Fibroblast of lung (primary cell): ENCODE results near the gene OPN4. TPM values are rescaled to one million over a fixed set of nuclear protein-coding genes. Genes with fewer than 3 reads are reported as not detected.

ENCODE experiments used
- DNase-seq, 2 donors: peaks; one replicate each; pipeline versions ENCODE4 v3.0.0 to v3.0.0-alpha.2; 2010; ENCODE audit warnings: low read depth in 2 of 2
- H2AFZ ChIP-seq: 2 replicates; pipeline ENCODE4 v1.5.1; 2012; ENCODE audit warnings: low read length, control low read depth, inconsistent platforms
- H3K27ac ChIP-seq: 2 replicates; pipeline ENCODE4 v1.5.1; 2011; ENCODE audit warnings: low read length, control low read depth; ENCODE audit not compliant: insufficient read depth
- H3K27me3 ChIP-seq: 2 replicates; pipeline ENCODE4 v1.5.1; 2011; ENCODE audit warnings: mild to moderate bottlenecking, low read length; ENCODE audit not compliant: control insufficient read depth, insufficient read depth
- H3K36me3 ChIP-seq: 2 replicates; pipeline ENCODE4 v1.5.1; 2011; ENCODE audit warnings: low read length; ENCODE audit not compliant: control insufficient read depth, insufficient read depth
- H3K4me1 ChIP-seq: 2 replicates; pipeline ENCODE4 v1.5.1; 2011; ENCODE audit warnings: low read length; ENCODE audit not compliant: control insufficient read depth, insufficient read depth; ENCODE audit errors: extremely low read depth
- H3K4me2 ChIP-seq: 2 replicates; pipeline ENCODE4 v1.5.1; 2011; ENCODE audit warnings: low read length, control low read depth; ENCODE audit not compliant: insufficient read depth; ENCODE audit errors: extremely low read depth
- H3K4me3 ChIP-seq, 4 experiments: fragments of 200-600 bp in 1 of 4; sonication (generic) in 1 of 4; replicated peaks in 1 of 4; 2 replicates each; pipeline ENCODE4 v1.5.1; 2011 to 2016; ENCODE audit warnings: low read length in 4 of 4, low read depth in 3 of 4, mild to moderate bottlenecking in 3 of 4, control low read depth in 2 of 4, inconsistent platforms in 1 of 4, mixed read lengths in 1 of 4; ENCODE audit not compliant: insufficient read depth in 1 of 4; ENCODE audit errors: control extremely low read depth in 1 of 4
- H3K79me2 ChIP-seq: 2 replicates; pipeline ENCODE4 v1.5.1; 2012; ENCODE audit warnings: mild to moderate bottlenecking, low read length, inconsistent platforms; ENCODE audit not compliant: control insufficient read depth, insufficient read depth
- H3K9ac ChIP-seq: 2 replicates; pipeline ENCODE4 v1.5.1; 2011; ENCODE audit warnings: mild to moderate bottlenecking, low read length, control low read depth; ENCODE audit not compliant: insufficient read depth
- H3K9me3 ChIP-seq: 2 replicates; pipeline ENCODE4 v1.5.1; 2012; ENCODE audit warnings: low read depth, low read length; ENCODE audit not compliant: control insufficient read depth, insufficient read depth
- H4K20me1 ChIP-seq: 2 replicates; pipeline ENCODE4 v1.5.1; 2011; ENCODE audit warnings: low read length; ENCODE audit not compliant: control insufficient read depth, insufficient read depth; ENCODE audit errors: extremely low read depth
- CTCF ChIP-seq, 2 donors: IDR thresholded peaks in 1 of 2; conservative IDR thresholded peaks in 1 of 2; 1 replicate in 1 of 2; 2 replicates in 1 of 2; pipeline ENCODE4 v1.5.1; 2011 to 2012; ENCODE audit warnings: low read length in 2 of 2, control low read depth in 1 of 2, inconsistent platforms in 1 of 2, low read depth in 1 of 2, mild to moderate bottlenecking in 1 of 2
- EZH2 ChIP-seq: IDR thresholded peaks from 2 replicates; pipeline ENCODE4 v1.5.1; 2012; ENCODE audit warnings: low read length, control low read depth, mild to moderate bottlenecking; ENCODE audit errors: missing control alignments
- polyA plus RNA-seq, 2 donors: library from polyadenylated mRNA; depleted of rRNA in 1 of 2; stranded (reverse) in 1 of 2; unstranded in 1 of 2; fragments of >200 nt; gene quantifications; 2 replicates each; pipeline ENCODE4 v1.2.1, GENCODE V29; 2011 to 2012; ENCODE audit warnings: missing spikeins in 1 of 2
- total RNA-seq: library from RNA; depleted of rRNA; stranded (reverse); fragments of >200 nt; gene quantifications from 2 replicates; pipeline ENCODE4 v1.2.1, GENCODE V29; 2014

OPN4 gene
- total and polyA plus RNA-seq, 2 donors (not counting 1 experiment from before 2014, with no cell fraction given), result not detected

GRCh38 chr10:86707505-86707904 is 53.2 kb downstream of the OPN4 start:
- no peak overlapping the region for H3K27ac ChIP-seq
- no peaks in the 10 kb centered on the region for H3K36me3 ChIP-seq
- H3K4me3 ChIP-seq, result no peak overlapping the region
- no peaks in the 10 kb centered on the region for H3K27me3 ChIP-seq
- no peak overlapping the region for H3K4me2 ChIP-seq
- no peaks in the 10 kb centered on the region for H3K9me3 ChIP-seq
- TF ChIP-seq EZH2 (no peak), CTCF (conservative IDR thresholded peaks at IDR 0.05 in 1 of 2, IDR thresholded peaks at IDR 0.05 in 1 of 2; ENCODE audit: low read depth in 1 of 2, low read length in 2 of 2) (no peak)
- H2AFZ ChIP-seq, result no peak overlapping the region
- DNase-seq, result no peak
- no peak overlapping the region for H3K9ac ChIP-seq
- H4K20me1 ChIP-seq, result no peaks in the 10 kb centered on the region
- no peaks in the 10 kb centered on the region for H3K79me2 ChIP-seq
- H3K4me1 ChIP-seq, result no peaks in the 10 kb centered on the region

GRCh38 chr10:86708068-86708782 is 53.9 kb downstream of the OPN4 start:
- H3K9ac ChIP-seq, result no peak overlapping the region
- no peak overlapping the region for H3K4me3 ChIP-seq
- H3K79me2 ChIP-seq, result no peaks in the 10 kb centered on the region
- no peaks in the 10 kb centered on the region for H3K9me3 ChIP-seq
- no peaks in the 10 kb centered on the region for H3K4me1 ChIP-seq
- no peak for DNase-seq
- no peak for TF ChIP-seq CTCF (conservative IDR thresholded peaks at IDR 0.05 in 1 of 2, IDR thresholded peaks at IDR 0.05 in 1 of 2; ENCODE audit: low read depth in 1 of 2, low read length in 2 of 2)
- no peak for TF ChIP-seq EZH2
- no peak overlapping the region for H3K4me2 ChIP-seq
- H3K36me3 ChIP-seq, result no peaks in the 10 kb centered on the region
- no peaks in the 10 kb centered on the region for H3K27me3 ChIP-seq
- H2AFZ ChIP-seq, result no peak overlapping the region
- H3K27ac ChIP-seq, result no peak overlapping the region
- H4K20me1 ChIP-seq, result no peaks in the 10 kb centered on the region

- Histone ChIP-seq H3K79me2 (no peaks in the 10 kb centered on the region), H4K20me1 (no peaks in the 10 kb centered on the region), H3K9ac (no peak overlapping the region), H2AFZ (no peak overlapping the region), H3K27me3 (no peaks in the 10 kb centered on the region), H3K4me2 (no peak overlapping the region), H3K4me3 (no peak overlapping the region), H3K4me1 (no peaks in the 10 kb centered on the region), H3K9me3 (no peaks in the 10 kb centered on the region), H3K27ac (no peak overlapping the region), H3K36me3 (no peaks in the 10 kb centered on the region)
- no peak for DNase-seq
- no peak for TF ChIP-seq EZH2
- TF ChIP-seq CTCF (conservative IDR thresholded peaks at IDR 0.05 in 1 of 2, IDR thresholded peaks at IDR 0.05 in 1 of 2; ENCODE audit: low read depth in 1 of 2, low read length in 2 of 2), result no peak
Measured at GRCh38 chr10:86708783-86709380, 54.5 kb downstream of the OPN4 start.
